Upper lobe of right lung (tissue), 1 donor: ENCODE results near the gene SPART. TPM values are rescaled to one million over a fixed set of nuclear protein-coding genes. Genes with fewer than 3 reads are reported as not detected.

ENCODE experiments used
- ATAC-seq: fragments of 200-7000 bp; cut with Tn5 transposase; one replicate; pipeline ENCODE4 v1.9.1; 2020; ENCODE audit warnings: mild to moderate bottlenecking, moderate library complexity
- DNase-seq: peaks from one replicate; pipeline ENCODE4 v3.0.0-alpha.2; 2020
- H3K27ac ChIP-seq: fragments of 200-600 bp; one replicate; pipeline ENCODE4 v1.8.0; 2022
- H3K27me3 ChIP-seq: fragments of 200-600 bp; one replicate; pipeline ENCODE4 v1.8.0; 2022; ENCODE audit warnings: mild to moderate bottlenecking
- H3K36me3 ChIP-seq: fragments of 200-600 bp; one replicate; pipeline ENCODE4 v1.8.0; 2022
- H3K4me1 ChIP-seq: fragments of 200-600 bp; one replicate; pipeline ENCODE4 v1.8.0; 2022
- H3K4me3 ChIP-seq: fragments of 200-600 bp; one replicate; pipeline ENCODE4 v1.8.0; 2022; ENCODE audit warnings: mild to moderate bottlenecking
- H3K9me3 ChIP-seq: fragments of 200-600 bp; one replicate; pipeline ENCODE4 v1.8.0; 2022
- CTCF ChIP-seq: fragments of 200-600 bp; IDR thresholded peaks from one replicate; pipeline ENCODE4 v1.8.0; 2022; ENCODE audit warnings: antibody characterized with exemption
- intact Hi-C: fragments of 100-400 bp; cut with DNase I; formaldehyde crosslinking; loops from one replicate; pipeline ENCODE4 v1.11.0; 2022
- total RNA-seq: library from RNA; stranded (reverse); fragmentation: NEBNext Ultra II Directional; extraction: Animal tissue kit (Norgen Biotek cat#: 25700); gene quantifications from one replicate; pipeline ENCODE4 v1.2.1, GENCODE V29; 2021
- donor health status: DM: no; HTN: yes; CAD: no; lungs with severe emphysema.

The SPART gene
- total RNA-seq, 1 donor from 2014 or later, result 86.8 TPM

- H3K36me3 ChIP-seq, result no peaks in the 10 kb centered on the region
- no peak overlapping the region for H3K4me3 ChIP-seq
- no peaks in the 10 kb centered on the region for H3K27me3 ChIP-seq
- H3K4me1 ChIP-seq, result no peaks in the 10 kb centered on the region
- DNase-seq, result no peak
- H3K9me3 ChIP-seq, result no peaks in the 10 kb centered on the region
- TF ChIP-seq CTCF, result no peak
- H3K27ac ChIP-seq, result no peak overlapping the region
- intact Hi-C loops, result no loop called here
- no peak for ATAC-seq
Observed at GRCh38 chr13:36259361-36260137, 86.6 kb downstream of the SPART start.

- Histone ChIP-seq H3K4me1 (no peaks in the 10 kb centered on the region), H3K9me3 (no peaks in the 10 kb centered on the region), H3K27ac (no peak overlapping the region), H3K36me3 (no peaks in the 10 kb centered on the region), H3K27me3 (no peaks in the 10 kb centered on the region), H3K4me3 (no peak overlapping the region)
- ATAC-seq (no peak), DNase-seq (no peak)
- intact Hi-C loops, result no loop called here
- TF ChIP-seq CTCF, result no peak
Observed at GRCh38 chr13:36258831-36259230, 87.4 kb downstream of the SPART start.

Other genes with a start within 250 kb of the SPART start
- 4.5 TPM for gene DCLK1, start 215.0 kb downstream of the SPART start, total RNA-seq
- not detected for gene SOHLH2, start 131.8 kb downstream of the SPART start, total RNA-seq
- 0.55 TPM for gene CCDC169, start 48.6 kb downstream of the SPART start, total RNA-seq
- 0.46 TPM for gene CCNA1, start 86.1 kb upstream of the SPART start, total RNA-seq